Measurements from ENCODE around the gene MRPL10. TPM values are rescaled to one million over a fixed set of nuclear protein-coding genes. Genes with fewer than 3 reads are reported as not detected.

MRPL10 gene
- total and polyA plus RNA-seq, 4 donors, result 21.6 to 42.2 (median 31.5) TPM

GRCh38 chr17:47851764-47852112 is 20.4 kb upstream of the MRPL10 start:
- intact Hi-C loops (cut with DNase I), result loop anchor here in 1 of 2 donors (5.0 kb wide), 1 partner anchor 166 kb away; no protein-coding TSS in a partner anchor
- no peak overlapping the region for H3K4me3 ChIP-seq (ENCODE audit: low read length in 2 of 2)

GRCh38 chr17:47850692-47851573 is 19.6 kb upstream of the MRPL10 start, which contains the start of gene SP6:
Gene SP6 (minus strand): TSS chr17:47851163. CDS start chr17:47848429, 2,734 bp downstream.
- intact Hi-C loops (cut with DNase I), result loop anchor here in 1 of 2 donors (5.0 kb wide), 1 partner anchor 166 kb away; no protein-coding TSS in a partner anchor
- DNase-seq (peak; percentile 69 to 88), ATAC-seq (ENCODE audit: low FRiP score) (peak; percentile 67)
- H3K4me3 ChIP-seq (ENCODE audit: low read length in 2 of 2), result no peak within 1 kb of the TSS
- 7 to 10% methylated on average over 60 to 71 of the region's 71 CpGs for WGBS, 2 donors
- peaks cover 0 to 2% of the 10 kb centered on the region in 2 donors for H3K27me3 ChIP-seq (ENCODE audit: control insufficient read depth in 1 of 2, insufficient read depth in 2 of 2, low read length in 1 of 2)
- no peaks in the 10 kb centered on the region for H3K9me3 ChIP-seq (ENCODE audit: control insufficient read depth, low read length)
- no peaks in the 10 kb centered on the region for H3K4me1 ChIP-seq (ENCODE audit: control insufficient read depth in 1 of 2, insufficient read depth in 2 of 2, low read length in 2 of 2)
- no peak within 1 kb of the TSS for H3K27ac ChIP-seq (ENCODE audit: low read depth in 1 of 2, low read length in 2 of 2)
- H3K36me3 ChIP-seq (ENCODE audit: control insufficient read depth in 1 of 2, insufficient read depth in 2 of 2, low read length in 1 of 2), result no peaks in the 10 kb centered on the region

More at GRCh38 chr17:47851764-47852112, 20.4 kb upstream of the MRPL10 start:
- H3K9me3 ChIP-seq (ENCODE audit: control insufficient read depth, low read length), result no peaks in the 10 kb centered on the region
- H3K36me3 ChIP-seq (ENCODE audit: control insufficient read depth in 1 of 2, insufficient read depth in 2 of 2, low read length in 1 of 2), result no peaks in the 10 kb centered on the region
- DNase-seq (no peak), ATAC-seq (ENCODE audit: low FRiP score) (no peak)
- H3K27me3 ChIP-seq (ENCODE audit: control insufficient read depth in 1 of 2, insufficient read depth in 2 of 2, low read length in 1 of 2), result peaks cover 0 to 2% of the 10 kb centered on the region in 2 donors
- 29 to 31% methylated on average over 11 of the region's 11 CpGs for WGBS, 2 donors
- no peak overlapping the region for H3K27ac ChIP-seq (ENCODE audit: low read depth in 1 of 2, low read length in 2 of 2)
- H3K4me1 ChIP-seq (ENCODE audit: control insufficient read depth in 1 of 2, insufficient read depth in 2 of 2, low read length in 2 of 2), result no peaks in the 10 kb centered on the region

GRCh38 chr17:47850373-47850691 is 19.0 kb upstream of the MRPL10 start:
- intact Hi-C loops (cut with DNase I), result loop anchor here in 1 of 2 donors (5.0 kb wide), 1 partner anchor 167 kb away; no protein-coding TSS in a partner anchor
- H3K4me3 ChIP-seq (ENCODE audit: low read length in 2 of 2), result no peak overlapping the region
- WGBS, 2 donors, result 72 to 75% methylated on average over 9 of the region's 9 CpGs
- peaks cover 0 to 2% of the 10 kb centered on the region in 2 donors for H3K27me3 ChIP-seq (ENCODE audit: control insufficient read depth in 1 of 2, insufficient read depth in 2 of 2, low read length in 1 of 2)
- H3K27ac ChIP-seq (ENCODE audit: low read depth in 1 of 2, low read length in 2 of 2), result no peak overlapping the region
- no peaks in the 10 kb centered on the region for H3K36me3 ChIP-seq (ENCODE audit: control insufficient read depth in 1 of 2, insufficient read depth in 2 of 2, low read length in 1 of 2)
- DNase-seq (no peak), ATAC-seq (ENCODE audit: low FRiP score) (no peak)
- H3K4me1 ChIP-seq (ENCODE audit: control insufficient read depth in 1 of 2, insufficient read depth in 2 of 2, low read length in 2 of 2), result no peaks in the 10 kb centered on the region
- no peaks in the 10 kb centered on the region for H3K9me3 ChIP-seq (ENCODE audit: control insufficient read depth, low read length)

GRCh38 chr17:47848198-47848513 is 16.8 kb upstream of the MRPL10 start:
- no peak overlapping the region for H3K4me3 ChIP-seq (ENCODE audit: low read length in 2 of 2)
- no peaks in the 10 kb centered on the region for H3K36me3 ChIP-seq (ENCODE audit: control insufficient read depth in 1 of 2, insufficient read depth in 2 of 2, low read length in 1 of 2)
- 21 to 31% methylated on average over 22 to 23 of the region's 23 CpGs for WGBS, 2 donors
- ATAC-seq (ENCODE audit: low FRiP score) (no peak), DNase-seq (no peak)
- no peak overlapping the region for H3K27ac ChIP-seq (ENCODE audit: low read depth in 1 of 2, low read length in 2 of 2)
- no peaks in the 10 kb centered on the region for H3K4me1 ChIP-seq (ENCODE audit: control insufficient read depth in 1 of 2, insufficient read depth in 2 of 2, low read length in 2 of 2)
- intact Hi-C loops (cut with DNase I), result no loop called here
- peaks cover 0 to 2% of the 10 kb centered on the region in 2 donors for H3K27me3 ChIP-seq (ENCODE audit: control insufficient read depth in 1 of 2, insufficient read depth in 2 of 2, low read length in 1 of 2)
- no peaks in the 10 kb centered on the region for H3K9me3 ChIP-seq (ENCODE audit: control insufficient read depth, low read length)

- peaks cover 0 to 2% of the 10 kb centered on the region in 2 donors for H3K27me3 ChIP-seq (ENCODE audit: control insufficient read depth in 1 of 2, insufficient read depth in 2 of 2, low read length in 1 of 2)
Observed at GRCh38 chr17:47847341-47848197, 16.2 kb upstream of the MRPL10 start.

GRCh38 chr17:47846716-47847340 is 15.5 kb upstream of the MRPL10 start:
- no peaks in the 10 kb centered on the region for H3K9me3 ChIP-seq (ENCODE audit: control insufficient read depth, low read length)
- no peaks in the 10 kb centered on the region for H3K36me3 ChIP-seq (ENCODE audit: control insufficient read depth in 1 of 2, insufficient read depth in 2 of 2, low read length in 1 of 2)
- intact Hi-C loops (cut with DNase I), result no loop called here
- no peak for ATAC-seq (ENCODE audit: low FRiP score)
- DNase-seq, result no peak
- 6 to 9% methylated on average over 24 to 31 of the region's 31 CpGs for WGBS, 2 donors
- H3K27ac ChIP-seq (ENCODE audit: low read depth in 1 of 2, low read length in 2 of 2), result no peak overlapping the region
- H3K4me3 ChIP-seq (ENCODE audit: low read length in 2 of 2), result no peak overlapping the region
- H3K27me3 ChIP-seq (ENCODE audit: control insufficient read depth in 1 of 2, insufficient read depth in 2 of 2, low read length in 1 of 2), result peaks cover 0 to 2% of the 10 kb centered on the region in 2 donors
- H3K4me1 ChIP-seq (ENCODE audit: control insufficient read depth in 1 of 2, insufficient read depth in 2 of 2, low read length in 2 of 2), result no peaks in the 10 kb centered on the region

More at GRCh38 chr17:47847341-47848197, 16.2 kb upstream of the MRPL10 start:
- no peaks in the 10 kb centered on the region for H3K4me1 ChIP-seq (ENCODE audit: control insufficient read depth in 1 of 2, insufficient read depth in 2 of 2, low read length in 2 of 2)
- intact Hi-C loops (cut with DNase I), result no loop called here
- ATAC-seq (ENCODE audit: low FRiP score), result no peak
- no peak overlapping the region for H3K27ac ChIP-seq (ENCODE audit: low read depth in 1 of 2, low read length in 2 of 2)
- H3K4me3 ChIP-seq (ENCODE audit: low read length in 2 of 2), result no peak overlapping the region
- no peaks in the 10 kb centered on the region for H3K36me3 ChIP-seq (ENCODE audit: control insufficient read depth in 1 of 2, insufficient read depth in 2 of 2, low read length in 1 of 2)
- 6 to 7% methylated on average over 64 to 71 of the region's 71 CpGs for WGBS, 2 donors
- no peaks in the 10 kb centered on the region for H3K9me3 ChIP-seq (ENCODE audit: control insufficient read depth, low read length)
- no peak for DNase-seq

DNA sequence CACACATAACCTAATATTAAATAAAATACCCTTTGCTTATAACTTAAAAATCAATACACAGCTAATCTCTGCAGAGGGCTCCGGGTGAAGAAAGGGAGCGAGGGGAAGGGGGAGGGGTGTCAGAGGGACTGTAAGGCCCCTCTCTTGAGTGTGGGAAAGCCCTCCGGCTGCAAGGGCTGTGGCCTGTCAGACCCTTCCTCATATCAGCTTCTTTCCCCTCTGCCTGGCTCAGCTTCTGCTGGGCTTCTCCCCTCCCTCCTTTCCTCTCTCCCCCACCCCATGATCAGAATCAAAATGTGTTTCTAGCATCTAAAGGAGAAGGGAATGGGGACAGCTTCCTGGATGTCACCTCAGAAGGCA is 14.4 kb upstream of the MRPL10 start:
- Histone ChIP-seq H3K27ac (ENCODE audit: low read depth in 1 of 2, low read length in 2 of 2) (no peak overlapping the region), H3K4me3 (ENCODE audit: low read length in 2 of 2) (no peak overlapping the region), H3K27me3 (ENCODE audit: control insufficient read depth in 1 of 2, insufficient read depth in 2 of 2, low read length in 1 of 2) (no peaks in the 10 kb centered on the region), H3K9me3 (ENCODE audit: control insufficient read depth, low read length) (no peaks in the 10 kb centered on the region), H3K4me1 (ENCODE audit: control insufficient read depth in 1 of 2, insufficient read depth in 2 of 2, low read length in 2 of 2) (no peaks in the 10 kb centered on the region), H3K36me3 (ENCODE audit: control insufficient read depth in 1 of 2, insufficient read depth in 2 of 2, low read length in 1 of 2) (no peaks in the 10 kb centered on the region)
- intact Hi-C loops (cut with DNase I), result no loop called here
- ATAC-seq (ENCODE audit: low FRiP score) (no peak), DNase-seq (no peak)
- 74 to 80% methylated on average over 3 of the region's 3 CpGs for WGBS, 2 donors

GRCh38 chr17:47844814-47845715 is 13.7 kb upstream of the MRPL10 start:
- no peak overlapping the region for H3K4me3 ChIP-seq (ENCODE audit: low read length in 2 of 2)
- ATAC-seq (ENCODE audit: low FRiP score), result no peak
- 61% methylated on average over 4 of the region's 4 CpGs for WGBS, 2 donors
- H3K36me3 ChIP-seq (ENCODE audit: control insufficient read depth in 1 of 2, insufficient read depth in 2 of 2, low read length in 1 of 2), result no peaks in the 10 kb centered on the region
- no peaks in the 10 kb centered on the region for H3K27me3 ChIP-seq (ENCODE audit: control insufficient read depth in 1 of 2, insufficient read depth in 2 of 2, low read length in 1 of 2)
- H3K9me3 ChIP-seq (ENCODE audit: control insufficient read depth, low read length), result no peaks in the 10 kb centered on the region
- H3K27ac ChIP-seq (ENCODE audit: low read depth in 1 of 2, low read length in 2 of 2), result no peak overlapping the region
- intact Hi-C loops (cut with DNase I), result loop anchor here (5.0 kb wide), 2 partner anchors 127 to 177 kb away; partner anchors contain the start of gene CDK5RAP3 (in 2 of the 2)
- H3K4me1 ChIP-seq (ENCODE audit: control insufficient read depth in 1 of 2, insufficient read depth in 2 of 2, low read length in 2 of 2), result no peaks in the 10 kb centered on the region
- no peak for DNase-seq

Data from aorta (tissue), 5 donors.